Embryonic facial prominence (tissue), 1 donor: Measurements from ENCODE around the gene ABCB4.

ENCODE experiments used
- DNase-seq: peaks from one replicate; pipeline ENCODE4 v3.0.0-alpha.2; 2016; ENCODE audit errors: extremely low spot score

The ABCB4 gene

DNA sequence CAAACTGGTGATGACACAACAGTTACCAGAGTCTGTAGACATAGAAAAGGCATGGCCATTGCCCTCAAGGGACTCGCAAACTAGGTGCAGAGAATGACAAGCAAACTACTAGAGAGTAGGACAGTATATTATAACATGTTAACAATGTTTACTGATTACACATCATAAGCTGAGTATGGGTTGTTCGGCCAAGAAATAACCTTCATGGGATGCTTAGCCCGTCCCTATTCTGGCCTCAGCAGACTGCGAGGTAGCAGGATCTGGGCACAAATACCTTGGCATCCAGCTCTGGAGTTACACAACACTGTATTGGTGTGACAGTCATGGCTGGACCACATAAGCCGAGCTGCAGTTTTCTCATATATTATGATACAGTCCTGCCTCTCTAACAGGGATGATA lies 51.4 kb downstream of the ABCB4 start:
- DNase-seq, result no peak

DNA sequence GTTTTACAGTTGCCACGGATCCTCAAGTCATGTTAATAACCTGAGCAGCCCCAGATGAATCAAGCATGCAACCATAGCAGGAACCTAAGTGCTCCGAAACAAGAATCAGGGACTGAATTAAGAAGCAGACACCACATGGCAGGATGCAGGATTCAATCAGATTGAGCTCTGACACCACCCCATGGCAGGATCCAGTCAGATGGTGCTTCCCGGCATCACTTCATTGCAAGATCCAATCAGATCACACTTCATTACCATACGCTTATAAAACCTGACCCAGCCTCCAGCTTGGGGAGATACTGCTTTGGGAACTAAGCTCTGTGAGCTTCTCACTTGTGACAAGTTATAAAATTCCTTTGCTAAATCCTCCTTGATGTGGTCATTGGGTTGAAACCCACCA lies 55.3 kb downstream of the ABCB4 start:
- no peak for DNase-seq

DNA sequence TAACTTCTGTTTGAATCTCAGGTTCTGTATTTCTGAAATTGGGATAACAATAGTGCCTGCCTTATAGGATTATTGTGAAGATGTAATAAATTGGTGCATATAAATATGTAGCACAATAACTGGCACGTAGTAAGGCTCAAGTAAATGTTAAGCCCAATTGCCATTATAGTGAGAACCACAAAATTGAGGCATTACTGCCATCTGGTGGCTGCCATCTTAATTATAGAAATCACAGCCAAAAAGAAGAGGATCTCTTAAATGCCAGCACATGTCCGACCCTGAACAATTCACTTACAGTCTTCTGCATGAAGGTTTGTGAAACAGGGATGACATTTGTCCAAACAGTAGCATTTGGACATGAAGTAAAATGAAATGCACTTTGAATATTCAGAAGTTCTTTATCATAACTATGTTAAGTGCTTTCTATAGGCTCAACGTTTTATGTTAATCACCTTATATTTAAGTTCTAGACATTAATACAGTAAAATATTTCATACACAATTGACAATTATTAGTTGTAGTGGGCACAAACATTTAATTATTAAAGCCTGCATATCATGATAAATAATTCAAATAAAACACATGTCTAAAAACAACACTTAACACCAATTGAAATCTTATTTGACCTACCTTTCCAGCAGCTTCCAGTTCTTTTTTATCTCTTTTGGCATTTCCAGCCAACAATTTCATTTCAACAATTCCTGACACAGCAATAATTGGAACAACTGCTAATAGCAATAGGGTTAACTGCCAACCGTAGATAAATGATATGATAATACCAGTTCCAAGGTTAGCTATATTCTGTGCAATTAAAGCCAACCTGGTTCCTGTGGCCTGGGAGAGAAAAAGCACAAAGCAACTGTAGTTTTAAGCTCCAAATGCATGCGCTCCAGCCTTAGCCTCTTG lies 58.5 kb downstream of the ABCB4 start:
- peak; percentile 15 for DNase-seq

DNA sequence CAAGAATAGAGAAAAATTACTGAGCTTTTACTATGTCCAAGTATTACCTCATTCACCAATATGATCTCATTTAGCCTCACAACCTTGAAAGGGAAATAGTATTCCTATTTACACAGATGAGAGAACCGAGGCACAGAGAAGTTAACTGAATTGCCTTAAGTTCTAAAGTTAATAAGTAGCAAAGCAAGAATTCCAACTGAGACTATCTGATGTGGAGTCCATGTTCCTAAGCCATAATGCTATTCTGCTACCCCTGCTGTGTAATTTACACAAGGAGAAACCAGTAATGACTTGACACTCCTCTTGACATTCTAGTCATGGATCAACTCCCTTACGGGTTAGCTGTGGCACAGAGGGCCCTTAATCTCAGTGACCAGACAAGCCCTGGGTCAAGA lies 60.7 kb downstream of the ABCB4 start:
- DNase-seq, result no peak

DNA sequence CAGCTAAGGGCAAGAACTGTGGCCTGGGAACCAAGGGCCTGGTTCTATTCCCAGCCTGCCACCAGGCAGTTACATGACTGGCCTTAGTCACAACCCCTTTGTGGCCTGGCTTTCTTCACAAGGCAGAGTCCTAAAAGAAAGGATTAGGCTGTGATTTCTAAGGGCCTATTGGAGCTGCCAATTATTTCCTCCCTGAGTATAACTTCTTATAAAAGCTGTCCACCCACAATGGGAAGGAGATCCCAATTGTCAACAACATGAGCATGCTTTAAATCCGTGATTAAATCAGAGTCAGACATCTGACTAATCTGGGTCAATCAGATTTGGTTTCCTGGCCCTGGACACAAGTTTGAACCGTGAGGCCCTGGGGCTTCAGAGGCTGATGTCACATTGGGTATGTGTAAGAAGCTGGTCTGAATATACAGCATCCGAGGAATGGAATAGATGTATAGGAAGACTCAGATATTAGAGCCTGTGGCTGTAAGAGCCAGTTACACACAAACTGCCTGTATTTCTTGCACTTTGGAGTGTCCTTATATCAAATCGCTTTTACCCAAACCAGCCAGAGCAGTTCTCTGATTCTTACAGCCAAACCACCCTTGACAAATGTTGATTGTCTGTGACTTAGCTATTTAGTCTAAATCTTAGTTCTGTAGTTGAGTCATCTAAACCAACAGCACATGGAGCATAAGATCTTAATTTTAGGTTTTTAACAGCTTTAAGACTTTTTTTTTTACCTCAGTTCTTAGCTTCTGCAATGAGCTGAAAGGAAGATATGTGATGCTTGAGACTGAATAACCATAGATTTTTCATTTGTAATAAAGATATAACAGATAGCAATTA lies 61.3 kb downstream of the ABCB4 start:
- DNase-seq, result no peak

DNA sequence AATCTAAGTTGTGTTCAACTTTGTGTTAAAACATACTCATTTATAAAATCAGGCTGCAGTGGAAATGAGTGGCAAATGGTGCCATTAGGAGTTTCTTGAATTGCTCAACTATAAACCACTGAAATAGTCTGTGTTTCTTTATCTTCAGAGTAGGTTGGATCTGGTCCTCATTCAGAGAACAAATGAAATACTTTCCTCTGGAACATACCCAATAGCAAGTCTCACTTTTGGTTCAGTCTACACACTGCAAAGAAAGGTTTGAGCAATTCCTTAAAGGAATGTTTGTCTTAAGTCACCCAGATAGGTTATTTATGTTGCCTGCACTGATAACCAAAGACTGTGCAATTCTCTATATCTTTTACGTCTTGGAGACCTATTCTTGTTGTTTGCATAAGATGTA lies 62.5 kb downstream of the ABCB4 start:
- no peak for DNase-seq

DNA sequence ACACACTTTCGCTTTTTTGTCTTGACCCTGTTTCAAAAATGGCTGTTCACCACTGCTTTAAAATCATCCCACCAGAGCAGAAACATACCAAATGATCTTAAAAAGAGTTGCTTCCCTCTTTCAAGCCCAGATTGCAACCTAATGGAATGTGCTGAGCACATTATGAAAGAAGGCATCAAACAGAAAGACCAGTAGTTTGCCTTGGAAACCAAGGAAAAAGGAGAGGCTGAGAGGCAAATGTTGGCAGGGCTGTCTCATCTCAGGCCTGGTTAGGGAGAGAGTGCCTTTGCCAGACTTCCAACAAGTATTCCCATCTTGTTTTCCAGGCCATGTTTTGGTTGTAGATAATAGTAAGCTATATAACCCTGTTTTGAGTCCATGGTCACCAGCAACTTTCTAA lies 64.3 kb downstream of the ABCB4 start:
- DNase-seq, result no peak

DNA sequence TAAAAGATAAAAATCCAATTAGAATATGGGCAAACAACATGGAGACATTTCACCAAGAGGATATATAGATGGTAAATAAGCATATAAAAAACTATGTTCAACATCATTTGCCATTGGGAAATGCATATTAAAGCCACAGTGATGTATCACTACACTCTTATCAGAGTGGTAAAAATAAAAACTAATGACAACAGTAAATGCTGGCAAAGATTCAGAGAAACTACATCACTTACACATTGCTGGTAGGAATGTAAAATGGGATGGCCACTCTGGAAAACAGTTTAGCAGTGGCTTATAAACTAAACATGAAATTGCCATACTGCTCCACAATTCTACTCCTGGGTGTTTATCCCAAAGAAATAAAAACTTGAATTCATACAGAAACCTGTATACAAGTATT lies 70.8 kb downstream of the ABCB4 start:
- DNase-seq, result no peak

DNA sequence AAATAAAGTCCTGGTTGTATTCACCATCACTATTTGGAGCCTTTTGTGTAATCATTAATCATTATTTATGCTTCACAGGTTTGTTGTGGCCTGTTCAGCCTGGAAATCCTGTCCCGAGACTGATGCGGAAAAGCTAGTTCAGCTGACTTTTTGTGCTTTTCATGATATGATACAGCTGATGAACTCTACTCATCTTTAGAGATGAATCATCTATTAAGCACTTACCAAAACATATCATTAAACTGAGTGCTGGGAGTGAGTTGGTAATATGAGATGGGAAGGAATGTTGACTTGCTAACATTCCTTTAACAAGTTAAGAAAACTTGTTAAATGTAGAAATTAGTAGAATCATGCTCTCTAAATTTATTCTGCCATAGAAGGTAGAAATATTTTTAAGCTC lies 77.0 kb downstream of the ABCB4 start:
- DNase-seq, result no peak

DNA sequence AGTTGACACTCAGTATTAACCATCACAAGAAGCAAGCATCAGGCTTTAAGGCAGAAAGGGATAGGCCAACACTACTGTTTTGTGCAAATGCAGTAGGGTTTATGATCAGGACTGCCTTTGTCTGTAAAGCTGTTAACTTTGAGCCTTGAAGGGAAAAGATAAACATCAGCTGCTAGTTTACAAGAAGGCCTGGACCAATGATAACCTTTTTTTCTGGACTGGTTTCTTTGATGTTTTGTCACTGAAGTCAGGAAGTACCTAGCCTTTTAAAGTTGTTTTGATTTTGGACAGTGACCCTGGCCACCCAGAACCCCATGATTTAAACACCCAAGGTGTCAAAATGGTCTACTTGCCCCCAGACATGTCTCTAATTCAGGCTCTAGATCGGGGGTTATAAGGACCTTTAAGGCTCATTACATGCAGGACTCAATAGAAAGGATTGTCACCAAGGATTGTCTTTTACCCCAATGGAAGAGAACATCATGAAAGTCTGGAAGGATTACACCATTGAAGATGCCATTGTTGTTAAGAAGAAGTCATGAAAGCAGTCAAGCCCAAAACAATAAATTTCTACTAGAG lies 79.9 kb downstream of the ABCB4 start:
- no peak for DNase-seq

DNA sequence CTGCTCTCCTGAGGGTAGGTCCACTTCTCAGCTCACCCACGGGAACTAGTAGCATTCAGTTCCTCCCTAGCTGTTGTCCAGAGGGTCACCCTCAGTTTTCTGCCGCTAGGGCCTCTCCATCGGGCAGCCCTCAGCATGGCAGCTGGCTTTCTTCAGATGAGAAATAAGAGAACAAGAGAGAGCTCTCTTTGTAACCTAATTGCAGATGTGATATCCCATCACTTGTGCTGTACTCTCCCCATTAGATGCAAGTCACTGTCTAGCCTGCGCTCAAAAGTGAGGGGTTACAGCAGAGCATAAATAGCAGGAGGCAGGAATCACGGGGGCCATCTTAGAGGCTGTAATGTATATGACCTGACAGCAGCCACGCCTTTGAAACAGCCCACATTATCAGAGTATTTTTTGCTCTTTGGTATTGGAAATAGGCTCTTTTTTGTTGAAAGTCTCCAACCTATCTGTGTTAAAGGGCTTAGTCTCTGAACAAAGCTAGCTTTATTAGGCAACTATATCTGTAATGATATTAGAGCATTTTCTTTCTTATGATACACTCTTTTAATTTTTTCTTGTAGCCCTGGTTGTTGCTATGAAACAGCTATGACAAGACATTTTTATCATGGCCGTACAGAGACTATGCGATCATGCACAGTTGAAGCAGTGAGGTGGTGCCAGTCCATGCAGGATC lies 84.3 kb downstream of the ABCB4 start:
- no peak for DNase-seq

DNA sequence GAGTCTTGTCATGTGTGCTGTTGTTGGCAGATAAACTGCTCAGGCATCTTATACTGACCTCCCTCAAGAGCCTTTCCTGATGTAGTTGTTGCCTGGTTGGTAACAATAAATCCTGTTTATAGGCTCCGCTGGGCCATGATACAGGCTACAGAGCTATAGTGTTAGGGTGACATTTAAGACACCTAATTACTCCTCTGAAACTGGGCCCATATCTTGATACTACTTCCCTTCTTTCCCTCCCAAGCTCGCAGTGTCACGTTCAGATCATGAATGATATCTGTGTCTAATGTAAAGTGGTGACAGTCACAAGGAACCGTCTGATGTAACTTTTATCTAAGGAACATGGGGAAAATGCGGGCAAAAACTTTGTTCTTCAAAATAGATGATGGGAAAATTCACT lies 94.6 kb downstream of the ABCB4 start:
- no peak for DNase-seq

DNA sequence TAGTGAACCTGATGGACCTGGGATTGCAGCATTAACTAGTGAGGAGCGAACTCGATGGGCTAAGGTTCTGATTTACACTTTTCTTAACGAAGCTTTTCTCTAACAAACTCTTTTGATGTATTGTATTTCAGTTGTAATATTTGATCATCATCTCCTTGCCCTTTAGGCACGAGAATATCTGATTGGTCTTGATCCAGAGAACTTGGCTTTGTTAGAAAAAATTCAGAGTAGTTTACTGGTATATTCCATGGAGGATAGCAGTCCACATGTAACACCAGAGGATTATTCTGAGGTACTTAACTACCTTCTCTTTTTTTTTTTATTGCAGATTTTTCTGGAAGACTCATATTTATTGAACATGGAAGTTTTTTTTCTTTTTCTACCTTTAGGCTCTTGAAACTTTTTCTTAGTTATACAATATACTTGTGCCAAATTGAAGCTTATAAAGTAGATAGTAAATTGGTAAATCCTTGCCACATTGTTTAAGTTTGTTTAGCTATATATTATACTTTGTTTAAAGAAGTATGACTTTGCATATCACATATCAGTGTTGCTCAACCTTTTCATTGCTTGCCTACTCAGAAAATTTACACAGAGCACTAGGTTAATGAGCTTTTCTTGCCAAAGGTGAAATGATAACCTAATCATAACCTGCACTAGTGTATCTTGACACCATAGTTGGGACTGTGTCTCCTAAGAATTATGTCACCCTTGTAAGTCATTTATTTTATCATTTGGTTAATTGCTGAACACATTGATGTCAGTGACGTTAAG lies 99.6 kb downstream of the ABCB4 start:
- DNase-seq, result no peak

DNA sequence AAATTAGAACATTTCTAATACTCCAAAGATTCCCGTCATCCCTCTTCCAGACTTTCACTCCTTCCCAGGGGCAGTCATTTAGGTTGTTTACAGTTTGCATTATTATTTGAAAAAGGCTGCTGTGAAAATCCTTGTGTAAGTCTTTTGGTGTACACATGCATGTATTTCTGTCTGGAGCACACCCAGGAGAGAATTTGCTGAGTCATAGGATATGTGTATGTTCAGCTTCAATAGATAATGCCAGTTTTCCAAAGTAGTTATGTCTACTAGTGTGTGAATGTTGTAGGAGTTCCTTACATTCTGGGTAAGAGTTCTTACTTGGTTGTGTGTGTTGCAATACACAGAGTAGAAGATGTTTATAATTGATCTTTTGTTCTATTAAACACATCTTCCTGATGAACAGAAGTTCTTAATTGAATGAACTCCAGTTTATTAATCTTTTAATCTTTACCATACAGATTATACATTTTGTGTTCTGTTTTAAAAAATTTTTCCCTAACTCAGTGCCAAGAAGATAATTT lies 104.8 kb downstream of the ABCB4 start:
- DNase-seq, result no peak

DNA sequence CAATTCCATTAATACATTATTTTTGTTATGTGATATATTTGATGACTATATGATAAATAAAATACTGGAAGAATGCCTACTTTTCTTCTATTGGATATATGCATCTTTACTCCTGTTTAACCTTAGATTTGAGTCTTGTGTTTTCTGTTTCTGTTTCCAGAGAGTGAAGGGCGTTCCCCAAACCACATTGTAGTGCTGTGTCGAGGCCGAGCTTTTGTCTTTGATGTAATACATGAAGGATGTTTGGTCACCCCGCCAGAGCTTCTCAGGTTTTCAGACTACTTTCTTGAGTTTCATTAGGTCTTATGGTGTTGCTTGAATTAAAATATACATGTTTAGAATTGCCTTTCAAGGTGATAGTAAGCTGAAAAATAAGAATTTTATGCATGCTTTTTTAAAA lies 106.3 kb downstream of the ABCB4 start:
- DNase-seq, result no peak

DNA sequence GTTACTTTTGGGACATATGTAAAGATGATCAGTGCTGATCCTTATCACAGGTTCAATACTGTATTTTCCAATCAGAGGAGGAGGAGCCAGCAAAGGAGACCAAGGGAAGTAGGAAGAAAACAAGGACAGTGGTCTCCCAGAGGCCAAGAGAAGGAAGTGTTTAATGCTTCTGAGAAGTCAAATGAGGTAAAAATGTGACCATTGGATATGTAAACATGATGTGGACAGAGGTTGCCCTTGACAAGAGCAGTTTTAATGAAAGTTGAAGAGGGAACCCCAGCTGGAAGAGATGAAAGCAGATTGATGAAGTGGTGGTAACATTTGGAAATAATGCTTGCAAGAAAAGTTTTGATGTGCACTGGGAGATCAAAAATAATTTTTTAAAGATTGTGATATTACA lies 111.2 kb downstream of the ABCB4 start:
- DNase-seq, result no peak

DNA sequence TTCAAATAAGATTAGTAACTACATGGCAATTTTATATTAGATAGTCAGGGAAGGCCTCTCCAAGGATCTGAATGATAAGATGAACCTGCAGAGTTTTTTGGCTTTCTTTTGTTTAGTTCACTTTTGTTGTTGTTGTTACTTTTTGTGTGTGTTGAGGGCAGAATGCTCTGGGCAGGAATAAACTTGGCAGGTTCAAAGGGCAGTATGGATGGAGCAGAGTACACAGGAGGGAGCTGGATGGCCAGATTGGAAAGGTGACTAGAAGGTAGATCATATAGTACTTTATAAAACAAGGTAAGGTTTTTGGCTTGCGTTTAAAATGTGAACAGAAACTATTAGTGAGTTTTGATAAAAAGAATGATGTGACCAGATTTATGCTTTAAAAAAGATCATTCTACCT lies 112.1 kb downstream of the ABCB4 start:
- no peak for DNase-seq

DNA sequence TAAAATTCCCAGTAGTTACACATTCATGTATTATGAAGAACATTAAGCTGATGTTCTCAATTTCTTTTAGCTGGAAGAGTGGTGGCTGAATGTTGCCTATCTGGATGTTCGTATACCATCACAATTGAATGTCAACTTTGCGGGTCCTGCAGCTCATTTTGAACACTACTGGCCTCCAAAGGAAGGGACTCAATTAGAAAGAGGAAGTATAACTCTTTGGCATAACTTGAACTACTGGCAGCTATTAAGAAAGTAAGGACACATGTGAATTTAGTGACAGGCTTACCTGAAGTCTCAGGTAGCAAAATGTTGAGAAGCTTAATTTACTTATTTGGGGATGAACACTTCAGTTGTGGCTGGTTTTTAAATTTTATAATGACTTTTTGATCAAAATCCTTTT lies 114.2 kb downstream of the ABCB4 start:
- no peak for DNase-seq

DNA sequence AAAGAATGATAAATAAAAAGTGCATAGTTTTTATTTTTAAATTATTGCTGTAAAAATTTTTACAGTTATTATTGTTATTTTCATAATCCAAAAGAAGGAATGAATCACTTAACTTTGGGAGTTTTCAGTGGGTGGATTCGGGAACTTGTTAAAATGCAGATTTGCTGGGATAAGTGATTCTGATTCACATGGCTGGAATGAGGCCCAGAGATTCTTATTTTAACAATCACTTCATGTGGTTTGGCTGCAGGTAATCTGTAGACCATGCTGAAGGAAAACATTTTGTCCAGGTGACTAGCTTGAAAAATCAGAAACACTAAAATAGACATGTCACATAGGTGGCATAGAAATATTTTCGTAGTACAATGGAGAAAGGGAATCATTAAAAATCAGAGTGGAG lies 116.1 kb downstream of the ABCB4 start:
- DNase-seq, result no peak

DNA sequence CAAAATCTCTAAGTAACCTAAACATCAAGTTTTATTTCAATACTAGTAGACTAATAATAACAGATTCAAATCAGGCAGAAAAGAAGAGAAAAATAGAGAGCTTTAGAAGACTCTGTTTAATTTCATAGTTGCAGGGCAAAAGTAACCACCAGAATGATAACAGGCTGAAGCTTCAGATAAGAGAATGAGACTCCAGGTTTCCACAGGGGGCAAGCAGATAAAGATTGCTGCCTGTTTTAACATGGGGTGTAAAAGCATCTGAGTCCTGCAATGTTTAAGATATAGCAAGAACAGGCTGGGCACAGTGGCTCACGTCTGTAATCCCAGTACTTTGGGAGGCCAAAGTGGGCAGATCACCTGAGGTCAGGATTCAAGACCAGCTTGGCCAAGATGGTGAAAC lies 119.0 kb downstream of the ABCB4 start:
- no peak for DNase-seq

DNA sequence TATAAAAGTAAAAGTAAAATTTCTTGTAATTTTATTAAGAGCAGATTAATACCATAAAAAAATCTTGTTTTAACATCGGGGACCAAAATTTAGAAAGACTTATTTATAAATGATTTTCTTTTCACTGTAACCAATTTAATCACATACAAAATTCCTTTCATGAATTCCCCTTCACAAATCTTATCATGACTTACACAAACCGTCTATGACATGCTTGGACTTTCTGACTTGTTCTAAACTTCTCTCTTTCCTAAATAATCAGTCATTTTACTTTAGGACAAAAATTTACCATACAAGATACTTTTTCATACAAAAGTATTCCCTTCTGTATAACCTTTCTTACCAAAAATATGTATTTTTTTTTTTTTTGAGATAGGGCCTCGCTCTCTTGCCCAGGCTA lies 120.7 kb downstream of the ABCB4 start:
- DNase-seq, result no peak
